Measurements from ENCODE around the gene ME1.

Gene ME1

DNA sequence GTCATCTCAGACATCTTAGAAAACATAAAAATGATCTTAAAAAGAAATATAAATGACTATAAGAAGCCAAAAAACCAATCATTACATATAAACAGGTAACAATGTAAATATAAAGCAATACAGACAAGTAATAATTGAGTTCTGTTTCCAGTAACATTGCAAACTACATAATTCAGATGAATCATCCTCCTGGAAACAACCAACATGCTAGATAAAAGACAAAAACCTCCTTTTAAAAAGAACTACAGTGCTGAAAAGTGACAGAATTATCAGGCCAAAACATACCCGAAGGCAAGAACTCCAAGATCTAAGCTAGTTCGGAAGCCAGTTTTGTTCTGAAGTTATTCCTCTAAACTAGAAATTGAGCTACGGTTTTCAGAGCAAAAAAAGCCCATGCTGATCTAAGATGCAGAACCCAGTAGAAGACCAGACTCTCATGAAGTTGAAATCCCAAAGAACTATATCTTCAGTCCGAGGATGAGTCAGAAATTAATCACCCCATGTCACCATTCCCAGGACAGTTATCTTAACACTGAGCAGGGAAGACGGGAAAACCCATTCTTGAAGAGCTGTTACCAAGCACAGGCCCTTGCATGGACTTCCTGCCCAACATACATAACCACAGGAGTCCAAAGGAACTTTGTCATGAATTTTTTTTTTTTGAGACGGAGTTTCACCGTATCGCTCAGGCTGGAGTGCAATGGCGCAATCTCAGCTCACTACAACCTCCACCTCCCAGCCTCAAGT lies 247.6 kb downstream of the ME1 start:
- DNase-seq, result no peak

DNA sequence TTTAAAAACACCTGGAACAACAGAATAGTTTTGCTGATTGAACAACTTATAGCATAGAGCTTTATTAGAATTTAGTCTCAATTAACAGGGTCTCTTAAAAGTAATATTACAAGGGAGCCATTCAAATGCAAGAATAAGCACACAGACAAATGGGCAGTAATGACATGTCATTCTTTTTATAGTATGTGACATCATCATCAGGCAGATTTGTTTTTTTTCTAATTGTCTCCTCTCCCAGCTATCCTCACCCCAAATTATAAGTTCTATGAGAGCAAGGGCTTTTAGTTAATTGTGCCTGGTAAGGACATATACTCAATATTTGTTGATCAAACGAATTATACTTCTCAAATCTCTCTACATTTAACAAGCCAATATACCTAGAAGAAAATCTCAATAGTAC lies 248.7 kb downstream of the ME1 start:
- no peak for DNase-seq

DNA sequence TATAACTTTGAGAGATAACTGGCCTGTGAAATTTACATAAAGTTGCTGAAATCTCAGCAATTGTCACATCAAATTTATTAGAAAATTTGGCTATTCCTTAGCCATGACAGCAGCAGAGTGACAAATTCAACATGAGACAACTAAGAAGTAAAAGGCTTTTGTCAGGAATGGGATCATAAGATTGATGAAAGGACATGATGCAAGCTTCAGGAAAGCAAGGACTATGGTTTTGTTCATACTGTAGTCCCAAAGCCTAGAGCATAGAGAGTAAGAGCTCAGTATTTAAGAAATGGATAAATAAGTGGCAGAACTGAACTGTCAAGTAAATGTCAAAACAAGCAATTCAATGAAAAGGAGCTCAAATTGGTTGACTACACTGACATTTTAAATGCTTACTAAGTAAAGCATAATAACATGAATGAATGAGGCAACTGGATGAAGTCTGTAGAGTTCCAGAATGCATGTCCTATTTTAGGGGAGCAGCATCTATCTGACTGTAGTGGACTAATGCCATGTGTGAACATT lies 250.4 kb downstream of the ME1 start:
- no peak for DNase-seq

DNA sequence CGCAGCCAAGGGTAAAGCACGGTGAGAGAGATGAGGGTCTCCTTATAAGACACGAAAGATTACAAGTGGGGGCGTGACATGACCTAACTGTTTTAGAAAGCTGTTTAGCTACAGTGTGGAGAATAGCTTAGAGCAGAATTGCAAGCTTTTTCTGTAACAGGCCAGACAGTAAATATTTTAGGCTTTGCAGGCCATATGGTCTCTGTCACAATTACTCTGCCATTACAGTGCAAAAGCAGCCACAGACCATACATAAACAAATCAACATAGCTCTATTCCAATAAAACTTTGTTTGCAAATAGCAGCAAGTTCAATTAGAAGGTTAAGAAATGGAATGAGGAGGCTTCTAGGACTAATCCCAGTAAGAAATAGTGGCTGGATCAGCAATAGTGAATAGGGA lies 254.6 kb downstream of the ME1 start:
- no peak for DNase-seq

DNA sequence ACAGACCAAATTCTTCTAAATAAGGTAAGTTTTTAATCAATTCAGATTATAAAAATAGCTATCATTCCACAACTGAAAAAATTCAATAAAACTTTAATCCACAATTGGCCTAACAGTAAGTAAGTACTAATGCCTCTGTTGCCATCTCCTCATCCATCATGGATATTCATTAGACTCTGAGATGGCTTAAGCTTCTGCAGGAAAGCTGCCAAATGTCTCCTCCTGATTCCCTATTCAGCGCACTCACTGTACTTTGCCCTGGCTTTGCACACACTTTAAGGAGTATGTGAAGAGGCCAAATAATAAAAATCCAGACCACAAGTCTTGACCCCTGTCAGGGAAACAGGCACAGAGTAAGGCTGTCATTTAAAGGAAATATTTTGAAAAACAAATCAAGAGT lies 261.3 kb downstream of the ME1 start:
- DNase-seq, result no peak

DNA sequence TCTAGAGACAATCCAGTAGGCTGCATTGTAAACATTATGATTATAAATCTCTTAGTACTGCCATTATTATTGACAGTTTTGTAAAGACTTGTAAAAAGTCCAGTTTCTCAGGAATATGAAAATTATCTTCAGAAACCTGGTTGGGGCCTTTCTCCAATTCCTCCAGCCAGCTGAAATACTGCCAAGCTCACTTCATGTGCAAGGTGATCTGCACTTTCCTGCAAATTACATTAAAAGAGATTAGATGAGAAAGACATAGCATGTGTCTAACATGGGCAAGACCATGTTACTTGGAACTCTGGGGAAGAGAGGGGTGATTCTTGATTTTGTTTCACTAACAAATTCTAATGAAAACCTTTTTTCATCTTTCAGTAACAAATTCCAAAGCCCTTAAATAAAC lies 261.7 kb downstream of the ME1 start:
- DNase-seq, result no peak

DNA sequence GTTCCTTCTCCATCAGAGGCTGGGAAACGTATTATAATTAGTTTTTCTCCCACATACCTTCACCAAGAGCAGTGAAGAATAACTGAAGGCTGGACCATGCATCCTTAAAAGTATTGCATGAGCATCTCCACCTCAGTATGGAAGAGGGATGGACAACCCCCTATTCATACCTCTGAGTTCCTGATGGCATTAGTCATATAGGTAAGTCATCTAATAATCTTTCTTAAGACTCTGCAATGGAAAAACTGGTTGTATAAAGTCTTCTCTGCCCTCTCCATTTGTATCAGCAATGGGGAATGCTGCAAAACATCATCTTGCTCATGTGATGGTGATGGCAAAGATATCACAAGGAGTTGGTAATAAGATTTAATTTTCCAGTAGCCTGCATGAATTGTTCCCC lies 262.3 kb downstream of the ME1 start:
- DNase-seq, result no peak

DNA sequence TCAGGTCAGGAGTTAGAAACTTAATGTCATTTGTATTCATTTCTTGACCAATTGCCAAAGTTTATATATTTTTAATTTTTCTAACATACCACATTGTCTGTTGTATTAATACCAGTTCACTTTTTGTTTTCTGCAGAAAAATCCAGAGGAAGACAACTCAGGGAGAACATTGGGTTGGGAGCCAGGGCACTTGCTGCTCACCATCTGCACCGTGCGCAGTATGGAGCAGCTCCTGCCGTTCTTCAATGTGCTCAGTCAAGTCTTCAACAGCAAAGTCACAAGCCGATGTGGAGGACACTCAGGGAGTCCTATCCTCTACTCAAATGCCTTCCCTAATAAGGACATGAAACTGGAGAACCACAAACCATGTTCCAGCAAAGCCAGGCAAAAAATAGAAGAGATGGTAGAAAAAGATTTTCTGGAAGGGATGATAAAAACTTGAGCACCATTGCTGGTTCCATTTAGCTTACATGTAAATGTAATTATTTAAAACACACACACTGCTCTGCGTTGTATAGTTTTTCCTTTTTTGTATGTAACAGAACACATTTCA lies 263.0 kb downstream of the ME1 start:
- no peak for DNase-seq
